Stomach (tissue), 4 donors: ENCODE data around the gene NPS.

Experiments used
- EP300 ChIP-seq: sonication (generic); formaldehyde crosslinking; IDR thresholded peaks from one replicate; pipeline ENCODE4 v1.6.1; 2017; ENCODE audit warnings: antibody characterized with exemption
- POLR2A ChIP-seq, 4 donors: fragments of 450-650 bp; IDR thresholded peaks; one replicate each; pipeline ENCODE4 v1.6.1; 2016; ENCODE audit warnings: antibody characterized with exemption in 4 of 4, control low read depth in 2 of 4, mild to moderate bottlenecking in 1 of 4, moderate library complexity in 1 of 4
- POLR2AphosphoS5 ChIP-seq, 3 donors: sonication (generic); formaldehyde crosslinking; IDR thresholded peaks; one replicate each; pipeline ENCODE4 v1.6.1; 2016; ENCODE audit warnings: antibody characterized with exemption in 3 of 3
- TF ChIP-seq, protein P1 (sequence below), 7 experiments: fragments of 450-650 bp in 4 of 7; fragments of 200-600 bp in 3 of 7; sonication (generic) in 3 of 7; IDR thresholded peaks; one replicate each; pipeline ENCODE4 v1.5.1; 2016 to 2019; ENCODE audit warnings: antibody characterized with exemption in 7 of 7, control low read depth in 2 of 7, mild to moderate bottlenecking in 1 of 7

DNA sequence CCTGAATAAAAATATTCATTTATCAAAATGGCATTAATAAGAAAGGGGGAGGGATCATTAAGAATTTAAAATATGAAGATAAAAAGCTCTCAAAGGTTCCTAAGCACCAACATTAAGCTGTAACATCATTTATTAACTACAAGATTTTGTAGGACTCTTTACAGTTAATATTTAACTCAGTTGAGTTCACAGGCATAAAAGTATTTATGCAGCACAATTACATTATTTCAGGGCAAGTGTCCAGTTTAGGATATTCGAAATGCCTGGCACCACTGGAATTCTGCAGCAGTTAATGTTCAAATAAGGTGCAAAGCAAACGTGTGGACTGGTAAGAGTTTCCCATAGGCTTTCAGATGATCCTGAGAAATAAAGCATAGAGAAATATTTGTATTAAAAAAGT, 30.5 kb downstream of the NPS start:
- no peak for TF ChIP-seq EP300
- TF ChIP-seq, protein P1, sequence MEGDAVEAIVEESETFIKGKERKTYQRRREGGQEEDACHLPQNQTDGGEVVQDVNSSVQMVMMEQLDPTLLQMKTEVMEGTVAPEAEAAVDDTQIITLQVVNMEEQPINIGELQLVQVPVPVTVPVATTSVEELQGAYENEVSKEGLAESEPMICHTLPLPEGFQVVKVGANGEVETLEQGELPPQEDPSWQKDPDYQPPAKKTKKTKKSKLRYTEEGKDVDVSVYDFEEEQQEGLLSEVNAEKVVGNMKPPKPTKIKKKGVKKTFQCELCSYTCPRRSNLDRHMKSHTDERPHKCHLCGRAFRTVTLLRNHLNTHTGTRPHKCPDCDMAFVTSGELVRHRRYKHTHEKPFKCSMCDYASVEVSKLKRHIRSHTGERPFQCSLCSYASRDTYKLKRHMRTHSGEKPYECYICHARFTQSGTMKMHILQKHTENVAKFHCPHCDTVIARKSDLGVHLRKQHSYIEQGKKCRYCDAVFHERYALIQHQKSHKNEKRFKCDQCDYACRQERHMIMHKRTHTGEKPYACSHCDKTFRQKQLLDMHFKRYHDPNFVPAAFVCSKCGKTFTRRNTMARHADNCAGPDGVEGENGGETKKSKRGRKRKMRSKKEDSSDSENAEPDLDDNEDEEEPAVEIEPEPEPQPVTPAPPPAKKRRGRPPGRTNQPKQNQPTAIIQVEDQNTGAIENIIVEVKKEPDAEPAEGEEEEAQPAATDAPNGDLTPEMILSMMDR (IDR thresholded peaks at IDR 0.05): no peak
- TF ChIP-seq POLR2A (IDR thresholded peaks at IDR 0.05): no peak
- TF ChIP-seq POLR2AphosphoS5 (IDR thresholded peaks at IDR 0.05): no peak
